ENCODE data around the gene LAMA1.

DNA sequence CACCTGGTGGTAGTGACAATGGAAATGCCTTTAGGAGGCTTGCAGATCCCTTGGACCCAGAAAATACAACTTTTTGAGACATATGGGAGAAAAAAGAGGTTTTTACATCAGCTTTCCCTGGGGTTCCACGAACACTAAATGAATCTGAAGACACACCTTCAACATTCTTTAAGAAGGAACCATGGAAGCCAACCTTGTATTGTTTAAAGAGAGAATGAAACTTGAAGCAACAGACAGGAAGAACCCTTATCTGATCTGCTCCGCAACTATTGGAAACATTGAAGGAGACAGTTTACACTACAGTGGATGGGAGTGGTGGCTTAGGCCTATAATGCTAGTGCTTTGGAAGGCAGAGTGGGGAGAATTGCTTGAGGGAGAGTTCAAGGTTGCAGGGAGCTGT is 190.4 kb downstream of the LAMA1 start:
- TF ChIP-seq, protein P1, sequence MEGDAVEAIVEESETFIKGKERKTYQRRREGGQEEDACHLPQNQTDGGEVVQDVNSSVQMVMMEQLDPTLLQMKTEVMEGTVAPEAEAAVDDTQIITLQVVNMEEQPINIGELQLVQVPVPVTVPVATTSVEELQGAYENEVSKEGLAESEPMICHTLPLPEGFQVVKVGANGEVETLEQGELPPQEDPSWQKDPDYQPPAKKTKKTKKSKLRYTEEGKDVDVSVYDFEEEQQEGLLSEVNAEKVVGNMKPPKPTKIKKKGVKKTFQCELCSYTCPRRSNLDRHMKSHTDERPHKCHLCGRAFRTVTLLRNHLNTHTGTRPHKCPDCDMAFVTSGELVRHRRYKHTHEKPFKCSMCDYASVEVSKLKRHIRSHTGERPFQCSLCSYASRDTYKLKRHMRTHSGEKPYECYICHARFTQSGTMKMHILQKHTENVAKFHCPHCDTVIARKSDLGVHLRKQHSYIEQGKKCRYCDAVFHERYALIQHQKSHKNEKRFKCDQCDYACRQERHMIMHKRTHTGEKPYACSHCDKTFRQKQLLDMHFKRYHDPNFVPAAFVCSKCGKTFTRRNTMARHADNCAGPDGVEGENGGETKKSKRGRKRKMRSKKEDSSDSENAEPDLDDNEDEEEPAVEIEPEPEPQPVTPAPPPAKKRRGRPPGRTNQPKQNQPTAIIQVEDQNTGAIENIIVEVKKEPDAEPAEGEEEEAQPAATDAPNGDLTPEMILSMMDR (conservative IDR thresholded peaks at IDR 0.05; ENCODE audit: low read depth, low read length), result no peak
- TF ChIP-seq EZH2 (IDR thresholded peaks at IDR 0.05; ENCODE audit: borderline replicate concordance, low read depth, low read length, poor library complexity, severe bottlenecking), result no peak
